Amniotic stem cell (primary cell): ENCODE results near the gene AGAP1.

Source experiments
- DNase-seq: peaks from one replicate; lab custom pipeline; 2025; lab: John Stamatoyannopoulos, UW

The AGAP1 gene

GRCh38 chr2:235766278-235766677 lies 272.4 kb downstream of the AGAP1 start:
- peak; percentile 66 for DNase-seq

DNA sequence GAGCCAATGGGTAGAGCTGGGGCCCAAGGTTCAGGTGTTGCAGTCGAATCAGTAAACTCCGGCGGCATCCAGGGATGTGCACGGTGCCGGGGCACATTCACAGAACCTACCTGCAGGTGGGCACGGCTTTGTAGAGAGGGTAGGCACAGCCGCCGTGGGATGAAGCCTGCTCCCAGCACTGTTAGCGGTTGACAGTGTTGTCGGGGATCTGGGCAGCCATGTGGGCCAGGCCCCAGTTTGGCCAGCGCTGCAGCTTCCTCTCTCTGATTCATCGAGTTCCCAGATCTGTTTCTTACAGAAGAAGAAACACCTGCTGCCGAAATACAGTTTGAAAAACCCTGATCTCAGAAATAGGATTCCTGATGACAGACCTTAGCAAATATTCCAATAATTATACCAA lies 274.8 kb downstream of the AGAP1 start:
- no peak for DNase-seq

DNA sequence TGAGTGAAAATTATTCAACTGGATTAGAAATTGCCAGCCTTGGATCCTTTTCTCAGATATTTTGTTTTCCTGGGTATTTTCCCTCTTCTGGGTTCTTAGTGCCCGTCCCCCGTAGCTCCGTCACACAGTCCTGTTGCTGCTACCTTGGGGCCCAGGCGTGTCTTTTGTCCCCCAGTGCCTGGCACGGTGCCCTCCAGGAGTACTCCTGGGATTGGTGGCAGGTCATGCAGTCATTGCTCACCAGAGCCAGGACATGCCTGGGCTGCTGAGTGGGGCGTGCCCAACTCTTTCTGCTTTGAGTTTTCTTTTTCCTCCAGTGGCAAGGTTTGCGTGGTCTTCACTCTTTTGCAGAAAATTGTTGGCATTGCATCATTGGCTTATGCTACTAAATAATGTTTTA lies 275.2 kb downstream of the AGAP1 start:
- no peak for DNase-seq

- no peak for DNase-seq
These were observed 277.3 kb downstream of the AGAP1 start for GRCh38 chr2:235770909-235771820.

DNA sequence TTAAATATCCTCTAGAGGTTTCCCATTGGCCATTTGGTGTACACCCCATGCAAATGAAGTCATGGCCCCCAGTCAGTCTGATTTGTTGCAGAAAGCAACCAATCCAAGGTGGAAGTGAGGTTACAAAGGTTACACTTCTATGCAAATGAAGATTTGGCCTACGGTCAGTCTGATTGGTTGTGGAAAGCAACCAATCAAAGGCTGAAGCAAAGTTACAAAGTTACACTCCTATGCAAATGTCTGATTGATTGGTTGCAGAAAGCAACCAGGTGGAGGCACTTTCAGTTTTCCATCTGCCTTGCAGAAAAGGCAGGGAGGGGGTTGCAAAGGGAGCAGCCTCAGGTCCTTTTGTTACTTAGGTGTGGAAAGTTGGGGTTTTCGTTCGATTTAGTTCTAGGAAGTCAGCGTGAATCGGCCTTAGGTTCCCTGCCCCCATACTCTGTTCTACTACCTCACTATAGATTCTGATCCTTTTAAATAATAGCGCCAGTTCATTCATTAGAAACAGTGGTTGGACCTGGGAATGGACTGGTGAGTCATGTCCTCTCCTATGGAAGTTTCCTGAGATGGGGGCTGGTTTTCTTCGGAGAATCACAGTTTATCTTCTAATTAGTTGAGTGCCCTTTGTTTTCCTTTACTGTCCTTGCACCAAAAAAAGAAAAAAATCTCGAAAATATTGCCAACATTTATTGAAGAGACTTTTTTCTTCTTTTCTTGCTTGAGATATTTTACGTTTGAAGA lies 279.5 kb downstream of the AGAP1 start:
- no peak for DNase-seq

DNA sequence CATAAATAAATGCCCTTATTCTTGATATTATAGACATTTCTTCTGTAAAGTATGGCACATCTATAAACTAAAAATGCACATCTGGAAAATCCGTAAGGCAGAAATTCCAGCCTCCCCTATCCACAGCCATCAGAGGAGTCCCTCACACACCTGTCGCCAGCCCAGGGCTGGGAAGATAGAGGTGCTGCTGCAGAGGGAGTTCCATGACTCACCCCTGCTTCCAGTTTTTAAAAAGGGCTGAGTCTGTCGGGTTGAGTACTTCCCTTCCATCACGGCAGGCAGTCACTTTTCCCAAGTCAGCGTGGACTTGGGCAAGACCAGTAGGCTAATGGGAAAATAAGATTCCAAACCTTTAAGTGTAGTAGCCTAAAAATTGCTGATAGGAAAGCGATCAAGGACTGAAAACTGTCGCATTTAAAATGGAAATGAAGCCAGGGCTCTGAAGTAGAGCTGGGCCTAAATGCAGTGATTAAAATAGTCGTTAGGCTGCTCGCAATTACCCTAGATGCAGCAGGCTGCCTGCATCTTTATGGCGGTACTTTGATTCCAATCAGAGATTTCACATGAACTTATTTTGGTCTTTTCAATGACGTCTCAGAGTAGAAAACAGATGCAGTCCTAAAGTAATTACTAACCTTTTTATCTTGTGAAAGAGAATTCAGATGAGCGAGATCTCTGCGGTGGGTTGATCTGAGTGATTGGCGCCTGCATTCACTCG lies 280.5 kb downstream of the AGAP1 start:
- DNase-seq: no peak

- no peak for DNase-seq
These were observed 282.7 kb downstream of the AGAP1 start for GRCh38 chr2:235776531-235776930.

GRCh38 chr2:235779444-235779896 lies 285.6 kb downstream of the AGAP1 start:
- peak; percentile 30 for DNase-seq

DNA sequence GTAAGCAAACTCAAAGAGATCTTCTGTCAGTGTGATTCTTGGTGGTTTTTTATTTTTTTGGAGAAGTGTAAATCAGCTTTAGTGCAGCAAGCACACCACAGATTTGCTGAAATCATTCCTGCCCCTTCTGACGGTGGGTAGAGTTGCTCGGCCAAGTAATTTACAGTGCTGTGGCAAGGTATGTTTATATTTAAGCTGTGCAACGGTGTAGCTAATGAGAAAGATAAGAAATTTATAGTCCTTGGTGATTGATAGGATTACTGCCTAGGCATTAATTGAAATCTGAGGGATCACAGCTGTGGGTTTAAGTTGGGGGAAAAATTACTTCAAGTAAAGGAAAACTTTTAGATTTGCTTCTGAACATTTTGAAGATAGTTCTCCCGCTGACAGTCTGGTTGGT lies 286.6 kb downstream of the AGAP1 start:
- DNase-seq: no peak

DNA sequence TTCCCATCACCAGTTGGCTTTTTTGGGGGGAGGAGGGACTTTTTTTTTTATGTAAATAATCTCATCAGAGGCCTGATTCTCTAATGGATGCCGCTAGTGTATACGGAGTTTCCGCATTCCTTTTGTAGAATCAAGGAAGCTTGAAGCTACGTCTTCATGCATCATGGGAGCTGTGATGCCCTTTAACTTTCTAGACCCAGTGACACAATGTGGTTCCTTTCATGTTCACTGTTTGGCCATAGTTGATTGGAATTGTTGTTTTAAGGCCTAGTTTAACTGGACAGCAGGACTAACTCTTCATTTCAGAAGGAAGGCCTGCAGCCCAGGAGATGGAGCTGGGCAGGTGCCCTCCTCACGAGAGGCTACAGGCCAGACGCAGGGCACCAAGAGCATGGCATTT lies 287.9 kb downstream of the AGAP1 start:
- no peak for DNase-seq

- DNase-seq: no peak
These were observed 290.9 kb downstream of the AGAP1 start for GRCh38 chr2:235784788-235785187.

GRCh38 chr2:235789552-235789951 lies 295.7 kb downstream of the AGAP1 start:
- no peak for DNase-seq

DNA sequence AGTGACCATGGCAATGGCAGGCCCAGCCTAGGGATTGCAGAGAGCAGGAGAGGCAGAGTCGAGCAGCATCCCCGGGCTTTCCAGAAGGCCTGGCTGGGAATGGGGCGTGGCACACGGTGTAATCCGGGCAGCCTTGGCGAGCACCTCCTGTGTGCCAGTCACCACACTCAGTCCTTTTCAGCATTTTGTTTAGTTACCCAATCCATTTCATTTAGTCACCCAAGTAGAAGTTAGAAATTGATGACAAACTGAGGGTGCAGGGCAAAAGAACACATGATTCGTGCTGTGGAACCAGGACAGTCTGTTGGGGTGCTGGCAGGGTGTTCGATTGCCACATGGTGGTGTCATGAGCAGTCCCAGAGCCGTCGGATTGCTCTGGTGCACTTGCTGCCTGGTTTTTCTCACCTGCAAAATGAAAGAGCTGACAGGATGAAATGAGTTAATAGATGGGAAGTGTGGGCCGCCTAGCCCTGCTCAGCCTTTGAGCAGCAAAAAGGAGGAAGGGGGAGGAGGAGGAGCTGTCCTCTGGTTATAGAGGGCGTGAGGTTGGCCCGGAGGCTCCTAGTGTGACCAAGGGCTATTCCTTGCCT lies 299.4 kb downstream of the AGAP1 start:
- no peak for DNase-seq

DNA sequence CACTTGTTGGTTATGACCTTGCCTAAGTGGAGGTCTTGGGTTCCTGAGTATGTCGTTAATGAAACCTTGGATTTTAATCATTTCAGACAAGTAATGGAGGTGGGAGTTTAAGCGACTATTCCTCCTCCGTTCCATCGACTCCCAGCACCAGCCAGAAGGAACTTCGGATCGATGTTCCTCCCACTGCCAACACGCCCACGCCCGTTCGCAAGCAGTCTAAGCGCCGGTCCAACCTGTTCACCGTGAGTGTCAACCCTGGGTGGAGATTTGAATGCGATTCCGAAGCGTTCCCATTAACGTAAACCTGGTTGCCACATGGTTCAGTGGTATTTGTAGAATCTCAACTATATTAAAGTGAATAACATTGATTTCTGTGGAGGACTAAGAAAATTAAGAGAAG lies 305.4 kb downstream of the AGAP1 start:
- no peak for DNase-seq

- DNase-seq: no peak
These were observed 308.7 kb downstream of the AGAP1 start for GRCh38 chr2:235802542-235802941.

- DNase-seq: no peak
These were observed 309.2 kb downstream of the AGAP1 start for GRCh38 chr2:235803028-235803427.

- DNase-seq: no peak
These were observed 310.8 kb downstream of the AGAP1 start for GRCh38 chr2:235804676-235805075.

DNA sequence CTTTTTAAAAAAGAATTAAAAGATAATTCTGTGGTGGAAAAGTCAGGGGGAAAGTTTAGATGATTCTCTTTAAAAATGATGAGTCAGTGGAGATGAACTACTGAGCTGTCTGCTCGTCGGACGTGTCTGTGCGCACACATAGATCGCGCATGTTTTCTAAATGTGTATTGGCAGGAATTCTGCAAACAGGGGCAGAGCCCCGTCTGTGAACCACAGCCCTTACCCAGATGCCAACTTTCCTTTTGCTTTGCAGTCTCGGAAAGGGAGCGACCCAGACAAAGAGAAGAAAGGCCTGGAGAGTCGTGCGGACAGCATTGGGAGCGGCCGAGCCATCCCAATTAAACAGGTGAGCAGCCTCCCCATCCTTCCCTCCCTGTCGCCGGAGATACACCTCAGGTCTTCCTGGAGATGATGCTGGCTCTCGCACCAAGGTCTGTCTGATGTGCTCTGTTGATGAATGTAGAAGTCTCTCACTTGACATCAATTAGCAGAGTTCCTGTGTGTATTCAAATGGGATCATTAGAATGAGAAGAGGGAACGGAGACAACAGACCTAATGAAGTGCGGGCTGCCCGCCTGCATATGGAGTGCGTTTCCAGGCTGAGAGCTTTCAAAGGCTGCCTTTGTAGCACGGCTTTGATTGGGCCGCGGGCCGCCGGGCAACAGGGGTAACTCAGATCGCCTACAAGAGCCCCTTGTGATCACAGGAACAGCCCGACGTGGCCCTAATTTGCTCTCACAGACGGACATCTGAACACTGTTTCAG lies 313.3 kb downstream of the AGAP1 start:
- no peak for DNase-seq

- no peak for DNase-seq
These were observed 314.5 kb downstream of the AGAP1 start for GRCh38 chr2:235808366-235808765.

DNA sequence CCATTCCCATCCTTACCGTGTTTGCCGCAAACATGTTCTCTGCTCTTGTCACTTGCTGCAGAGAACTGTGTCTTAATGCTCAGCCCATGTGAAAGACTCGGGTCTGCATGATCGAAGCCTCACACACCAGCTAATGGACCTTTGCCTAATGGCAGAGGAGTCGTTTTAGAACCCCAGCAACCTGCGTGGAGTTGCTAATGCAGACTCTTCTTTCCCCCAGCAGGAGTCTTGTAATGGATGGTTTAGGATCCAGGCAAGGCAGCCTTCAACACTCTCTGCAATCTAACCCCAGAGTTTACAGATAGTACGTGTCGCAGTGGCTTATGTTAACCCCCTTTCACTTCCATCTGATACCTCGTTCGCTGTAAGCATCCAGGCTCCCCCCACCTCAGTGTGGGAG lies 316.4 kb downstream of the AGAP1 start:
- no peak for DNase-seq

DNA sequence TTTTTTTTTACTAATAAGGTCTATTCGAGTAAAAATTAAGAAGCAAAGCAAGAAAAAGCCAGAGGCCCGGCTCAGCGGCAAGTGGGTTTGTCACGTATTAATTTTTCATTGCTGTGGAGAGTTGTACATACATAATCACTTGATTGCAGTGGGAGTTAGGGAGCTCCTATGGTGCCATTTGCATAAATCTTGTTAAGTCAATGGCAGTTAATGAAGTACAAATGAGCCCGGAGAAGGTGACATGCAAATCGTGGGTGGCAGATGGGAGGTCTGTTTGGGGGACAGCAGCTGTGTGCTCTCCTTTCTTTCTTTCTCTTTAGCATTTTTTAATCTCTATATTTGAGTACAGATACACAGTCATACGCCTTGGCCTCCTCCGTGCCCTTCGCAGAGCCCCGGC lies 317.0 kb downstream of the AGAP1 start:
- DNase-seq: no peak
